Retina (tissue), 1 donor: Measurements from ENCODE around the gene TAF3.

Experiments
- DNase-seq: peaks from one replicate; pipeline ENCODE4 v3.0.0-alpha.2; 2016

Gene TAF3

GRCh38 chr10:8049045-8049864 is 230.9 kb downstream of the TAF3 start:
- DNase-seq: peak; percentile 41

GRCh38 chr10:8049865-8050555 is 231.7 kb downstream of the TAF3 start:
- DNase-seq: peak; percentile 87

GRCh38 chr10:8050556-8051108 is 232.3 kb downstream of the TAF3 start:
- no peak for DNase-seq

- DNase-seq: peak; percentile 73
Observed at GRCh38 chr10:8051109-8051821, 233.0 kb downstream of the TAF3 start.

GRCh38 chr10:8051851-8052257 is 233.5 kb downstream of the TAF3 start:
- no peak for DNase-seq

GRCh38 chr10:8052341-8052955 is 234.1 kb downstream of the TAF3 start:
- DNase-seq: peak; percentile 89

GRCh38 chr10:8052956-8053445 is 234.7 kb downstream of the TAF3 start:
- no peak for DNase-seq

- peak; percentile 88 for DNase-seq
Observed at GRCh38 chr10:8053446-8054243, 235.3 kb downstream of the TAF3 start.

GRCh38 chr10:8054244-8054493 is 235.9 kb downstream of the TAF3 start:
- DNase-seq: no peak

GRCh38 chr10:8054494-8055407 is 236.4 kb downstream of the TAF3 start, which contains the start of gene GATA3:
Gene GATA3, plus strand, starts transcription at chr10:8054688. Its CDS starts 968 bp downstream, at chr10:8055656.
- DNase-seq: peak; percentile 78

- peak; percentile 62 for DNase-seq
Observed at GRCh38 chr10:8055420-8056349, 237.4 kb downstream of the TAF3 start.

GRCh38 chr10:8056378-8056777 is 238.1 kb downstream of the TAF3 start:
- peak; percentile 48 for DNase-seq

- peak; percentile 41 for DNase-seq
Observed at GRCh38 chr10:8056871-8057331, 238.6 kb downstream of the TAF3 start.

- DNase-seq: peak; percentile 52
Observed at GRCh38 chr10:8057636-8058273, 239.4 kb downstream of the TAF3 start.

- no peak for DNase-seq
Observed at GRCh38 chr10:8058274-8059111, 240.2 kb downstream of the TAF3 start.

- peak; percentile 71 for DNase-seq
Observed at GRCh38 chr10:8059191-8059936, 241.1 kb downstream of the TAF3 start.

- peak; percentile 67 for DNase-seq
Observed at GRCh38 chr10:8060010-8060703, 241.9 kb downstream of the TAF3 start.
